ENCODE data around the gene SYS1.

DNA sequence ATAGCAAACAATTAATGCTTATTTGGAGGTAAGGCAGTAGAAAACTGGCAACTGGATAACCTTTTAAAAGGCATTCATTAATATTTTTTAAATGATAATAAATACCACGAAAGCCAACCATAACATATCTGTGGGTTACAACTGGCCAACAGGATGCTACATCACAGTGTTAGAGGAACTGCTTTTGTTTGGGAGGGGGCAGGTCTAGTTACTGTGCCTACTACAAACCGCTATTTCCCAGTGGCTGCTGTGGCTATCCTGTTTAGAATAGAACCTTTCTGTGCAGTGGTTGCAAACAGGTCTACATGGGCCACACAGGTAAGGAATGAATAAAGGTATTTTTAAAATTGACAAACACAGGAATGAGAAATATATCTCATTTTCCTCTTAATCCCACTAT, 54.0 kb downstream of the SYS1 start:
- TF ChIP-seq, protein P1, sequence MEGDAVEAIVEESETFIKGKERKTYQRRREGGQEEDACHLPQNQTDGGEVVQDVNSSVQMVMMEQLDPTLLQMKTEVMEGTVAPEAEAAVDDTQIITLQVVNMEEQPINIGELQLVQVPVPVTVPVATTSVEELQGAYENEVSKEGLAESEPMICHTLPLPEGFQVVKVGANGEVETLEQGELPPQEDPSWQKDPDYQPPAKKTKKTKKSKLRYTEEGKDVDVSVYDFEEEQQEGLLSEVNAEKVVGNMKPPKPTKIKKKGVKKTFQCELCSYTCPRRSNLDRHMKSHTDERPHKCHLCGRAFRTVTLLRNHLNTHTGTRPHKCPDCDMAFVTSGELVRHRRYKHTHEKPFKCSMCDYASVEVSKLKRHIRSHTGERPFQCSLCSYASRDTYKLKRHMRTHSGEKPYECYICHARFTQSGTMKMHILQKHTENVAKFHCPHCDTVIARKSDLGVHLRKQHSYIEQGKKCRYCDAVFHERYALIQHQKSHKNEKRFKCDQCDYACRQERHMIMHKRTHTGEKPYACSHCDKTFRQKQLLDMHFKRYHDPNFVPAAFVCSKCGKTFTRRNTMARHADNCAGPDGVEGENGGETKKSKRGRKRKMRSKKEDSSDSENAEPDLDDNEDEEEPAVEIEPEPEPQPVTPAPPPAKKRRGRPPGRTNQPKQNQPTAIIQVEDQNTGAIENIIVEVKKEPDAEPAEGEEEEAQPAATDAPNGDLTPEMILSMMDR (IDR thresholded peaks at IDR 0.05; ENCODE audit: insufficient read depth, low read depth, low read length): no peak
- no peak for TF ChIP-seq EZH2 (IDR thresholded peaks at IDR 0.05; ENCODE audit: insufficient read depth, low read length)
